HepG2 (cell line): ENCODE measurements around the gene CDC42EP3. TPM values are rescaled to one million over a fixed set of nuclear protein-coding genes. Genes with fewer than 3 reads are reported as not detected.

Experiments
- ATAC-seq: fragments of 200-7000 bp; cut with Tn5 transposase; 3 replicates; pipeline ENCODE4 v1.9.1; 2020; ENCODE audit warnings: mild to moderate bottlenecking, moderate library complexity
- BruUV-seq: library from RNA; stranded (reverse); fragments of 400-500 nt; replicated peaks from 2 replicates; lab custom pipeline; 2021; lab: Mats Ljungman, UMichigan
- CTCF ChIA-PET: fragments of 300-600 bp; formaldehyde crosslinking; extraction: SDS; loops from one replicate; lab custom pipeline; 2021; ENCODE audit warnings: low total read pairs, inconsistent platforms, low intra/inter-chr PET ratio; lab: Yijun Ruan, JAX
- POLR2A ChIA-PET: fragments of 350-600 bp; sonication (Branson Sonifier 250); formaldehyde crosslinking; loops from one replicate; lab custom pipeline; 2020; ENCODE audit warnings: antibody characterized with exemption, inconsistent platforms; lab: Yijun Ruan, JAX
- DNase-seq: peaks from one replicate; pipeline ENCODE4 v3.0.0-alpha.2; 2015; ENCODE audit warnings: low spot score
- FAIRE-seq: peaks from 3 replicates; lab custom pipeline; 2011; peaks lifted over from hg19 to GRCh38; lab: Jason Lieb, UNC
- H2AFZ ChIP-seq: one replicate; pipeline ENCODE4 v1.6.1; 2011; ENCODE audit warnings: low read length, inconsistent platforms
- H3K27ac ChIP-seq: fragments of 300-600 bp; 3 replicates; pipeline ENCODE4 v1.8.0; 2011; ENCODE audit warnings: mixed run types, mild to moderate bottlenecking, mixed read lengths, low read length, inconsistent platforms; ENCODE audit not compliant: insufficient read depth; ENCODE audit errors: extremely low read length
- H3K27me3 ChIP-seq, 2 experiments: fragments of 200-600 bp in 1 of 2; 2 replicates in 1 of 2; 3 replicates in 1 of 2; pipeline versions ENCODE4 v1.6.0 to v1.8.0; 2011; ENCODE audit warnings: low read length in 2 of 2, mild to moderate bottlenecking in 2 of 2, moderate library complexity in 2 of 2, inconsistent platforms in 1 of 2; ENCODE audit not compliant: insufficient read depth in 2 of 2, control insufficient read depth in 1 of 2
- H3K36me3 ChIP-seq, 2 experiments: fragments of 200-600 bp in 1 of 2; replicated peaks in 1 of 2; 2 replicates in 1 of 2; 3 replicates in 1 of 2; pipeline versions ENCODE4 v1.5.1 to v1.8.0; 2011; ENCODE audit warnings: low read length in 2 of 2, inconsistent platforms in 1 of 2; ENCODE audit not compliant: insufficient read depth in 2 of 2, control insufficient read depth in 1 of 2
- H3K4me1 ChIP-seq: 2 replicates; pipeline ENCODE4 v1.5.1; 2012; ENCODE audit warnings: low read length, inconsistent platforms; ENCODE audit not compliant: insufficient read depth
- H3K4me2 ChIP-seq: 2 replicates; pipeline ENCODE4 v1.6.0; 2011; ENCODE audit warnings: low read depth, low read length, inconsistent platforms
- H3K4me3 ChIP-seq, 3 experiments: fragments of 200-600 bp in 1 of 3; sonication (generic), shearing (Covaris generic) in 1 of 3; replicated peaks in 1 of 3; 2 replicates each; pipeline ENCODE4 v1.5.1; 2011 to 2016; ENCODE audit warnings: low read length in 3 of 3, inconsistent platforms in 2 of 3, low read depth in 2 of 3, mild to moderate bottlenecking in 2 of 3, control low read depth in 1 of 3, mixed read lengths in 1 of 3; ENCODE audit not compliant: insufficient read depth in 1 of 3
- H3K79me2 ChIP-seq: one replicate; pipeline ENCODE4 v1.6.1; 2011; ENCODE audit warnings: low read length, inconsistent platforms; ENCODE audit not compliant: insufficient read depth
- H3K9ac ChIP-seq: 2 replicates; pipeline ENCODE4 v1.6.0; 2011; ENCODE audit warnings: mild to moderate bottlenecking, low read depth, low read length, inconsistent platforms; ENCODE audit not compliant: insufficient read depth
- H3K9me3 ChIP-seq: 2 replicates; pipeline ENCODE4 v1.5.1; 2012; ENCODE audit warnings: mild to moderate bottlenecking, low read length
- H4K20me1 ChIP-seq: 2 replicates; pipeline ENCODE4 v1.6.0; 2011; ENCODE audit warnings: inconsistent platforms, mild to moderate bottlenecking, low read length, moderate library complexity; ENCODE audit not compliant: insufficient read depth
- CBFB ChIP-seq: sonication (generic); formaldehyde crosslinking; IDR thresholded peaks from 2 replicates; pipeline ENCODE4 v1.4.0; 2020; ENCODE audit warnings: missing genetic modification reagents
- DNMT3B ChIP-seq: conservative IDR thresholded peaks from 2 replicates; pipeline ENCODE4 v1.6.1; 2016; ENCODE audit warnings: missing biosample characterization, control low read depth
- HOXA5 ChIP-seq: sonication (generic); formaldehyde crosslinking; IDR thresholded peaks from 2 replicates; pipeline ENCODE4 v1.4.0; 2020; ENCODE audit warnings: missing genetic modification reagents
- KAT8 ChIP-seq: IDR thresholded peaks from 2 replicates; pipeline ENCODE4 v1.6.1; 2016; ENCODE audit warnings: missing genetic modification reagents, missing compliant biosample characterization
- NFE2 ChIP-seq: sonication (generic); formaldehyde crosslinking; IDR thresholded peaks from 2 replicates; pipeline ENCODE4 v1.4.0; 2020; ENCODE audit warnings: missing genetic modification reagents
- NRL ChIP-seq: sonication (generic); formaldehyde crosslinking; IDR thresholded peaks from 2 replicates; pipeline ENCODE4 v1.5.0; 2020; ENCODE audit warnings: missing genetic modification reagents, mild to moderate bottlenecking, moderate library complexity, borderline replicate concordance
- RORA ChIP-seq: sonication (generic); formaldehyde crosslinking; IDR thresholded peaks from 2 replicates; pipeline ENCODE4 v1.5.0; 2020; ENCODE audit warnings: mild to moderate bottlenecking, missing genetic modification reagents, moderate library complexity
- SOX5 ChIP-seq: IDR thresholded peaks from 2 replicates; pipeline ENCODE4 v1.6.1; 2016; ENCODE audit warnings: borderline replicate concordance
- SRSF4 ChIP-seq: fragments of 200-400 bp; formaldehyde crosslinking; IDR thresholded peaks from one replicate; pipeline ENCODE4 v1.6.1; 2018; ENCODE audit warnings: mild to moderate bottlenecking, low read depth, low read length, moderate library complexity; ENCODE audit not compliant: poor library complexity, severe bottlenecking
- SYNCRIP ChIP-seq: fragments of 200-400 bp; formaldehyde crosslinking; IDR thresholded peaks from 2 replicates; pipeline ENCODE4 v1.6.1; 2018; ENCODE audit warnings: mild to moderate bottlenecking, low read depth, low read length; ENCODE audit not compliant: insufficient read depth
- ZNF230 ChIP-seq: sonication (generic); formaldehyde crosslinking; IDR thresholded peaks from 2 replicates; pipeline ENCODE4 v1.4.0; 2020; ENCODE audit warnings: mild to moderate bottlenecking, missing genetic modification reagents
- ZNF333 ChIP-seq: sonication (generic); formaldehyde crosslinking; IDR thresholded peaks from 2 replicates; pipeline ENCODE4 v1.4.0; 2020; ENCODE audit warnings: mild to moderate bottlenecking, missing genetic modification reagents, borderline replicate concordance
- ZNF34 ChIP-seq: sonication (generic); formaldehyde crosslinking; IDR thresholded peaks from 2 replicates; pipeline ENCODE4 v1.4.0; 2020; ENCODE audit warnings: mild to moderate bottlenecking, missing genetic modification reagents, borderline replicate concordance
- ZNF513 ChIP-seq: sonication (generic); formaldehyde crosslinking; conservative IDR thresholded peaks from 2 replicates; pipeline ENCODE4 v1.5.0; 2020; ENCODE audit warnings: missing genetic modification reagents
- ZNF644 ChIP-seq: IDR thresholded peaks from 2 replicates; pipeline ENCODE4 v1.6.1; 2016; ENCODE audit warnings: low read depth
- WGBS: methylation state at CpG from one replicate; pipeline ENCODE4 v1.1.6; 2017; ENCODE audit warnings: low lambda C conversion rate; 5-methylcytosine and 5-hydroxymethylcytosine counted together
- in situ Hi-C: cut with HindIII; loops from 2 replicates; pipeline ENCODE4 v1.10.0; 2017; ENCODE audit warnings: low pct_unique_long_range_greater_than_20kb; ENCODE audit not compliant: extremely low pct_ligation_motif_present
- intact Hi-C: fragments of 100-400 bp; cut with micrococcal nuclease; formaldehyde crosslinking; loops from one replicate; pipeline ENCODE4 v1.10.0; 2022; ENCODE audit not compliant: unreplicated experiment
- polyA plus RNA-seq, 8 experiments: library from polyadenylated mRNA; depleted of rRNA in 3 of 8; stranded (reverse) in 7 of 8; unstranded in 1 of 8; fragments of >200 nt; fragmentation: Illumina TruSeq in 4 of 8; extraction: Trizol in 4 of 8; gene quantifications; 2 replicates each; pipeline versions ENCODE4 v1.2.1 to v1.2.3, GENCODE V29; 2011 to 2016; ENCODE audit warnings: low read depth in 4 of 8, missing spikeins in 1 of 8, mixed read lengths in 1 of 8; ENCODE audit not compliant: insufficient read depth in 1 of 8
- total RNA-seq, 5 experiments: library from RNA; depleted of rRNA; stranded (reverse); fragments of >200 nt; fragmentation: Illumina TruSeq; extraction: Trizol; gene quantifications; 2 replicates each; pipeline ENCODE4 v1.2.3, GENCODE V29; 2016; ENCODE audit warnings: low read depth in 1 of 5
- TF ChIP-seq, protein P1 (sequence below): sonication (generic); formaldehyde crosslinking; IDR thresholded peaks from 2 replicates; pipeline ENCODE4 v1.8.0; 2022; ENCODE audit warnings: low read depth, missing genetic modification reagents
- TF ChIP-seq, protein P2 (sequence below): sonication (generic); IDR thresholded peaks from 2 replicates; pipeline ENCODE4 v1.6.1; 2016; ENCODE audit warnings: low read depth, borderline replicate concordance
- TF ChIP-seq, protein P3 (sequence below): sonication (generic); formaldehyde crosslinking; IDR thresholded peaks from 2 replicates; pipeline ENCODE4 v1.4.0; 2020; ENCODE audit warnings: missing genetic modification reagents
- TF ChIP-seq, protein P4 (sequence below): sonication (generic); formaldehyde crosslinking; IDR thresholded peaks from 2 replicates; pipeline ENCODE4 v1.4.0; 2020; ENCODE audit warnings: missing genetic modification reagents

Gene CDC42EP3
- total and polyA plus RNA-seq, 2 of the 13 experiments (the other 11 are each of a cell fraction or from before 2014, with no cell fraction given) = 0.01 TPM; not detected in 1

- Histone ChIP-seq H4K20me1 (no peaks in the 10 kb centered on the region), H3K4me2 (no peak overlapping the region), H3K79me2 (no peaks in the 10 kb centered on the region), H3K4me1 (no peaks in the 10 kb centered on the region), H2AFZ (no peak overlapping the region), H3K27ac (no peak overlapping the region), H3K4me3 (no peak overlapping the region), H3K9me3 (no peaks in the 10 kb centered on the region), H3K27me3 (peaks cover 0 to 20% of the 10 kb centered on the region in 2 experiments; a peak in 3 of 5 replicates), H3K36me3 (no peaks in the 10 kb centered on the region), H3K9ac (no peak overlapping the region)
- ATAC-seq (no peak), FAIRE-seq (no peak), DNase-seq (no peak)
- BruUV-seq = no TSS peak
- ChIA-PET CTCF (no interaction called here), POLR2A (no interaction called here)
- TF ChIP-seq NFE2 (no peak), NRL (CRISPR knock-in tag) (no peak), ZNF513 (CRISPR knock-in tag) (no peak), DNMT3B (CRISPR knock-in tag) (no peak), KAT8 (CRISPR knock-in tag) (no peak), ZNF34 (CRISPR knock-in tag) (no peak), ZNF333 (CRISPR knock-in tag) (no peak), ZNF230 (CRISPR knock-in tag) (no peak), SOX5 (CRISPR knock-in tag) (no peak), RORA (no peak), HOXA5 (CRISPR knock-in tag) (no peak), SYNCRIP (no peak), CBFB (CRISPR knock-in tag) (no peak), SRSF4 (no peak), ZNF644 (no peak)
- TF ChIP-seq, protein P1, sequence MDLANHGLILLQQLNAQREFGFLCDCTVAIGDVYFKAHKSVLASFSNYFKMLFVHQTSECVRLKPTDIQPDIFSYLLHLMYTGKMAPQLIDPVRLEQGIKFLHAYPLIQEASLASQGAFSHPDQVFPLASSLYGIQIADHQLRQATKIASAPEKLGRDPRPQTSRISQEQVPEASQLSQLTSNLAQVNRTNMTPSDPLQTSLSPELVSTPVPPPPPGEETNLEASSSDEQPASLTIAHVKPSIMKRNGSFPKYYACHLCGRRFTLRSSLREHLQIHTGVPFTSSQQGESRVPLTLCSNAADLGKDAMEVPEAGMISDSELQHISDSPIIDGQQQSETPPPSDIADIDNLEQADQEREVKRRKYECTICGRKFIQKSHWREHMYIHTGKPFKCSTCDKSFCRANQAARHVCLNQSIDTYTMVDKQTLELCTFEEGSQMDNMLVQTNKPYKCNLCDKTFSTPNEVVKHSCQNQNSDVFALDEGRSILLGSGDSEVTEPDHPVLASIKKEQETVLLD (CRISPR knock-in tag) = no peak
- TF ChIP-seq, protein P2, sequence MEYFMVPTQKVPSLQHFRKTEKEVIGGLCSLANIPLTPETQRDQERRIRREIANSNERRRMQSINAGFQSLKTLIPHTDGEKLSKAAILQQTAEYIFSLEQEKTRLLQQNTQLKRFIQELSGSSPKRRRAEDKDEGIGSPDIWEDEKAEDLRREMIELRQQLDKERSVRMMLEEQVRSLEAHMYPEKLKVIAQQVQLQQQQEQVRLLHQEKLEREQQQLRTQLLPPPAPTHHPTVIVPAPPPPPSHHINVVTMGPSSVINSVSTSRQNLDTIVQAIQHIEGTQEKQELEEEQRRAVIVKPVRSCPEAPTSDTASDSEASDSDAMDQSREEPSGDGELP = no peak
- TF ChIP-seq, protein P3, sequence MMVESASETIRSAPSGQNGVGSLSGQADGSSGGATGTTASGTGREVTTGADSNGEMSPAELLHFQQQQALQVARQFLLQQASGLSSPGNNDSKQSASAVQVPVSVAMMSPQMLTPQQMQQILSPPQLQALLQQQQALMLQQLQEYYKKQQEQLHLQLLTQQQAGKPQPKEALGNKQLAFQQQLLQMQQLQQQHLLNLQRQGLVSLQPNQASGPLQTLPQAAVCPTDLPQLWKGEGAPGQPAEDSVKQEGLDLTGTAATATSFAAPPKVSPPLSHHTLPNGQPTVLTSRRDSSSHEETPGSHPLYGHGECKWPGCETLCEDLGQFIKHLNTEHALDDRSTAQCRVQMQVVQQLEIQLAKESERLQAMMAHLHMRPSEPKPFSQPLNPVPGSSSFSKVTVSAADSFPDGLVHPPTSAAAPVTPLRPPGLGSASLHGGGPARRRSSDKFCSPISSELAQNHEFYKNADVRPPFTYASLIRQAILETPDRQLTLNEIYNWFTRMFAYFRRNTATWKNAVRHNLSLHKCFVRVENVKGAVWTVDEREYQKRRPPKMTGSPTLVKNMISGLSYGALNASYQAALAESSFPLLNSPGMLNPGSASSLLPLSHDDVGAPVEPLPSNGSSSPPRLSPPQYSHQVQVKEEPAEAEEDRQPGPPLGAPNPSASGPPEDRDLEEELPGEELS (CRISPR knock-in tag) = no peak
- TF ChIP-seq, protein P4, sequence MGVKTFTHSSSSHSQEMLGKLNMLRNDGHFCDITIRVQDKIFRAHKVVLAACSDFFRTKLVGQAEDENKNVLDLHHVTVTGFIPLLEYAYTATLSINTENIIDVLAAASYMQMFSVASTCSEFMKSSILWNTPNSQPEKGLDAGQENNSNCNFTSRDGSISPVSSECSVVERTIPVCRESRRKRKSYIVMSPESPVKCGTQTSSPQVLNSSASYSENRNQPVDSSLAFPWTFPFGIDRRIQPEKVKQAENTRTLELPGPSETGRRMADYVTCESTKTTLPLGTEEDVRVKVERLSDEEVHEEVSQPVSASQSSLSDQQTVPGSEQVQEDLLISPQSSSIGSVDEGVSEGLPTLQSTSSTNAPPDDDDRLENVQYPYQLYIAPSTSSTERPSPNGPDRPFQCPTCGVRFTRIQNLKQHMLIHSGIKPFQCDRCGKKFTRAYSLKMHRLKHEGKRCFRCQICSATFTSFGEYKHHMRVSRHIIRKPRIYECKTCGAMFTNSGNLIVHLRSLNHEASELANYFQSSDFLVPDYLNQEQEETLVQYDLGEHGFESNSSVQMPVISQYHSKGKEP (CRISPR knock-in tag) = no peak
- intact Hi-C loops = no loop called here
- in situ Hi-C loops = no loop called here
- WGBS = 14% methylated on average over 3 of the region's 3 CpGs
These were observed 11.8 kb upstream of the CDC42EP3 start for GRCh38 chr2:37683241-37683640.
